ENCODE measurements around the gene SH2D1A.
"Not testable (repeated sequence)": the region's sequence is repeated elsewhere in the genome, so short reads cannot be mapped to it uniquely, and the experiment has no call there.

The SH2D1A gene

DNA sequence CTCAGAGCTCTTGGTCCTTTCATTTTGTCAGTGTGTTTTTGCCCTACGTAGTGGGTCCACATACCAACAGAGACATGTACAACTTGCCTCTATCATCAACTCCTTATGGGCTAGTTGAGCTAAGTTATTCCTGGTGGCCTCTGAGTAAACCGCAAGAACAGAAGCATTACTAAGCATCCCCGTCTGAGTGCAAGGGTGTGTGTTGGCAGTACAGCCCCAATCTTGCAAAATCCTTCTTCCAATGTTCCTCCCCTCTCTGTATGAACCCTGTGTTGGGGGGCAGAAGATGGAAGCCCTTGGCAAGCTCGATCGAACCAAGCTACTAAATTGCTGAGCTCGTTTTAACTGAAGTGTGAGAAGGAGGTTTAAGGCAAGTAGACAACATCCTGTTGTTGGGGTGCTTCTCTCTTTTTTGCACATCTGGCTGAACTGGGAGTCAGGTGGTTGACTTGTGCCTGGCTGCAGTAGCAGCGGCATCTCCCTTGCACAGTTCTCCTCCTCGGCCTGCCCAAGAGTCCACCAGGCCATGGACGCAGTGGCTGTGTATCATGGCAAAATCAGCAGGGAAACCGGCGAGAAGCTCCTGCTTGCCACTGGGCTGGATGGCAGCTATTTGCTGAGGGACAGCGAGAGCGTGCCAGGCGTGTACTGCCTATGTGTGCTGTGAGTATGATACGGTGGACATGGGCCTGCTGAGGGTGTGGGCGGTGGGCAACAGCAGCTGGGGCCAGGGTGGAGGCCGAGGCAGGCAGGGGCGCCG lies at the start of gene SH2D1A:
Gene SH2D1A, plus strand, starts transcription at position 447 of the 760 bp plus-strand sequence. Its CDS starts 80 bp downstream, at position 527.
- DNase-seq = no peak
- in situ Hi-C loops (cut with MboI; ENCODE audit: low pct_unique_long_range_greater_than_20kb, low sequenced_read_pairs) = no loop called here

DNA sequence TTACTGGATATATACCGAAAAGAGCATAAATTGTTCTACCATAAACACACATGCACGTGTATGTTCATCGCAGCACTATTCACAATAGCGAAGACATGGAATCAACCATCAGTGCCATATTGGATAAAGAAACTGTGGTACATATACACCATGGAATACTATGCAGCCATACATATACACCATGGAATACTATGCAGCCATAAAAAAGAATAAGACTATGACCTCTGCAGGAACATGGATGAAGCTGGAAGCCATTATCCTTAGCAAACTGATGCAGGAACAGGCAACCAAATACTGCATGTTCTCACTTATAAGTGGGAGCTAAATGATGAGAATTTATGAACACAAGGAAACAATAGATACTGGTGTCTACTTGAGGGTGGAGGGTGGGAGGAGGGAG lies 47.0 kb upstream of the SH2D1A start:
- in situ Hi-C loops (cut with MboI; ENCODE audit: low pct_unique_long_range_greater_than_20kb, low sequenced_read_pairs); DNase-seq: not testable (repeated sequence)

DNA sequence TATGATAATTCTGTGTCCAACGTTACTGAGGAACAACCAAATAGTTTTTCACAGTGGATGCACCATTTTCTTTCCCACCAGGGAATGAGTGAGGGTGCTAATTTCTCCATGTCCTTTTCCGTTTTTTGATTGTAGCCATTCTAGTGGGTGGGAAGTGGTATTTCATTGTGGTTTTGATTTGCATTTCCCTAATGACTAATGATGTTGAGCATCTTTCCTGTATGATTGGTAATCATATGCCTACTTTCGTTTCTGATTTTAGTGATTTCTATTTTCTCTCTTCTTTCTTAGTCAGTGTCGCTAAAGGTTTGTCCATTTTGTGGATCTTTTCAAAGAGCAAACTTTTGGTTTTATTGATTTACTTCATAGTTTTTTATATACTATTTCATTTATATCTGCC lies 46.0 kb upstream of the SH2D1A start:
- in situ Hi-C loops (cut with MboI; ENCODE audit: low pct_unique_long_range_greater_than_20kb, low sequenced_read_pairs) = no loop called here
- no peak for DNase-seq

DNA sequence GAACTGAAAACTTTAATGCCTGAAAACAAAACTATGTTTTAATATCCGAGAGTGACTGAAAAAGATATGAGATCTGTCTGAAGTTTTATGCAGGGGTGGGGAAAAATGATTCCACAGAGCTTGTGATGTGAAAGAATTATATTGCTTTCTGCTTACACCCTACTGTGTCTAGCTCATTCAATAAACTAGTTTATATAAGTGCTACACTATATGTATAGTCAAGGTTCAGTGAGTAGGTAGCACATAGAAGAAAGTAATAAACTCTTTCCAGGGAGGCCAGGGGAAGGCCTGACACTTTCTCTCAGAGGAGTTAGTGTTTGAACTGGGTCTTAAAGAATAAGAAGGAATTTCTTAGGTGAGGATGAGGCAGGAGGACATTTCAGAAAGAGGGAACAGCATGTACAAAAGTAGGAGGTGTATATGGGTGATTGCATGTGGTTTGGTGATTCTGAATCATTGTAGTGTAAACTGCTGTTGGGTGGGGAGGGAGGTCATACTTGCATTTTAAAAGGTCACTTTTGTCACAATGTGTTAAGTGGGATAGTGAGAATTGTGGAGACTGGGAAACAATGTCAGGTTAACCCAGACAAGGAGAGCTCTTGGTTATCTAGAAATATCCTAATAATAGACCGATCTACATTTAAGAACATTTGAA lies 39.0 kb upstream of the SH2D1A start:
- DNase-seq = no peak
- in situ Hi-C loops (cut with MboI; ENCODE audit: low pct_unique_long_range_greater_than_20kb, low sequenced_read_pairs) = no loop called here

DNA sequence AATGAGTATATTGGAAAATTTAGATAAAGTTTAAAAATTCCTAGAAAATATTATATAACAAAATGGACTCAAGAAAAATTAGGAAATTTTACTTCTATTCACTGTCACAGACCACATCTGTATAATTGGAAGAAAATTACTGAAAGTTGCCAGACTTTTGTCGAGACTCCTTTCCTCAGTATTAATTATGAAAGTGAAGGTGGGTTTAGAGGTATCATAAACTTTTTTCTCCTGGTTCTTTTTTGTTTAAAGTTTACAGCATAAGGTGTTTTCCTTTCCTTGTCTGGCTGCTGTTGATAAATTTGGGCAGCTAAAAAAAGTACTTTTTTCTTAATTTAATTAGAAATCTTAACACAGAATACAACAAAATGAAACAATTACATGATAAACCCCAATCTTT lies 20.6 kb upstream of the SH2D1A start:
- in situ Hi-C loops (cut with MboI; ENCODE audit: low pct_unique_long_range_greater_than_20kb, low sequenced_read_pairs) = no loop called here

DNA sequence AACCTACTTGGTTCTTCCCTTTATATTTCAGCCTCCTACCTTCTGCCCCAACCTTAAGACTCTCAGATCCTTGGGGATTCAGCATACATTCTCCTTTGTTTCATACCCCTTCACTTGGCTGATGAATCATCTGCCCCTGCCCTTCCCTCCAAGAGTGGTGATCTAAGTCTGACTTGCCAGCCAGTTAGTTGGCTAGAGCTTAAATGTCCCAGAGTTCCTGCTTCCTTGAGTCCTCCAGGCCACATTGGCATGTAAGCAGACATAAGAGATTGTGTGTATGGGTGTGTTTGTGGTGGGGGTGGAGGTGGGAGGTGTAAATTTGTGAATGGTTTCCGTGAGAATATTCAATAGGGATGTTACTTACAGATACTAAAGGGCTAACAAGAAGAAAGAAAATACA lies 17.6 kb upstream of the SH2D1A start:
- no peak for DNase-seq
- in situ Hi-C loops (cut with MboI; ENCODE audit: low pct_unique_long_range_greater_than_20kb, low sequenced_read_pairs) = no loop called here

More for the DNA sequence above, 20.6 kb upstream of the SH2D1A start:
- no peak for DNase-seq

DNA sequence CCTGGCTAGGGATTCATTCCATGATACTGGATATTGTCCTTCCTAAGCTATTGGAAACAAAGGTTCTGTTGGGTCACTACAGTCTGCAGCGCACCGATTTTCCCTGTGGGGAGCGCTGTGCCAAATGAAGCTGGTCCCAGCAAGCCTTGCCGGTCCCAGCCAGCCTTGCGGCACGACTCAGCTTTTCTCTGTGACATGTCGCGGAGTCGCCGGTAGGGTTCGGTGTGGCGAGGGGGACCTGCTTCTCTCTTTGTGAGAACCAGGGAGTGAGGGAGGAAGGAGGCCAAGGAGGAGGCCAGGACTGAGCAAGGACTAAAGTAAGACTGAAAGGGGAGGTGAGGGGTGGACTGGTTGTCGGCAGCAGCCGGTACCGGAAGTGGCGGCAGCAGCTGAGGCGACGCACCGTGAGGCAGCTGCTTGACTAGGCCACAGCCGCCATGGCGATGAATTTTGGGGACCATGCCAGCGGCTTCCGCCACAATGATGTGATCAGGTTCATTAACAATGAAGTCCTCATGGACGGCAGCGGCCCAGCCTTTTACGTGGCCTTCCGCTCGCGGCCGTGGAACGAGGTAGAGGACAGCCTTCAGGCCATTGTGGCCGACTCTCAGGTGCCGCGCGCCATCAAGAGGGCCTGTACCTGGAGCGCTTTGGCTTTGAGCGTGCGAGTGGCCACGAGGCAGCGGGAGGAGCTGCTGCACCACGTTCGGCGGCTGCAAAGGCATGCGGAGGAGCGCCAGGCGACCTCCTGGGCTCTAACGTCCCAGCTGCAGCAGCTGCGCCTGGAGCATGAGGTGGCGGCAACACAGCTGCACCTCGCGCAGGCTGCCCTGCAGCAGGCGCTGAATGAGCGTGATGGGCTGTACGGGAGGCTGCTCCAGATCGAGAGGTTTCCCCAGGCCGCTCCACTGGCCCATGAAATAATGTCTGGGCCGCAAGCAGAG lies 13.6 kb upstream of the SH2D1A start, which contains the start of gene TEX13D:
Gene TEX13D, plus strand, starts transcription at position 180 of the 944 bp plus-strand sequence. Its CDS starts 258 bp downstream, at position 438.
- no peak for DNase-seq
- in situ Hi-C loops (cut with MboI; ENCODE audit: low pct_unique_long_range_greater_than_20kb, low sequenced_read_pairs) = no loop called here

DNA sequence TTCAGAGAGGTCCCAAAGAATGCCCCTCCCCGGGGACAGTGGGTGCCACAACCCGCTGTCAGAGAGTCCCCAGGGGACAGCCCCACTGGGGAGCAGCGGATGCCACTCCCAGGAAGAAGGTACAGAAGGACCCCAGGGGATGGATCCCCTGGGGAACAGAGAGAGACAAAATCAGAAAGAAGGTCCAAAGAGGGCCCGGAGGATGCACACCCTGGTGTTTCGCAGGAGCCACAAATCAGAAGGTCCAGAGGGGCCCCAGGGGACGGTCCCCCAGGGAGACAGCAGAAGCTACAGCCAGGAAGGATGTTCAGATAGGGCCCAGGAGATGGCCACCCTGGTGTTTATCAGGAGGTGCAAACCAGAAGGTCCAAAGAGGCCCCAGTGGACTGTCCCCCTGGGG lies 12.5 kb upstream of the SH2D1A start:
- in situ Hi-C loops (cut with MboI; ENCODE audit: low pct_unique_long_range_greater_than_20kb, low sequenced_read_pairs) = no loop called here
- no peak for DNase-seq

DNA sequence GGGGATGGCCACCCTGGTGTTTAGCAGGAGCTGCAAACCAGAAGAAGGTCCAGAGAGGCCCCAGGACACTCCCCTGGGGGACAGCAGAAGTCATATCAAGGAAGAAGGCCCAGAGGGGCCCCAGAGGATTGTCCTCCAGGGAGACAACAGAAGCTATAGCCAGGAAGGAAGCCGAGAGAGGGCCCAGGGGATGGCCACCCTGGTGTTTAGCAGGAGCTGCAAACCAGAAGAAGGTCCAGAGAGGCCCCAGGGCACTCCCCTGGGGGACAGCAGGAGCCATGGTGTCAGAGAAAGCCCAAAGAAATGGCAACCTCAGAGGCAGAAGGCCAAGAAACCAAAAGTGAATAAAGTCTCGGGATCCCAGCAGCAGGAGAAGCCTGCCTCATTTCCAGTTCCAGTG lies 11.8 kb upstream of the SH2D1A start:
- in situ Hi-C loops (cut with MboI; ENCODE audit: low pct_unique_long_range_greater_than_20kb, low sequenced_read_pairs); DNase-seq: not testable (repeated sequence)

DNA sequence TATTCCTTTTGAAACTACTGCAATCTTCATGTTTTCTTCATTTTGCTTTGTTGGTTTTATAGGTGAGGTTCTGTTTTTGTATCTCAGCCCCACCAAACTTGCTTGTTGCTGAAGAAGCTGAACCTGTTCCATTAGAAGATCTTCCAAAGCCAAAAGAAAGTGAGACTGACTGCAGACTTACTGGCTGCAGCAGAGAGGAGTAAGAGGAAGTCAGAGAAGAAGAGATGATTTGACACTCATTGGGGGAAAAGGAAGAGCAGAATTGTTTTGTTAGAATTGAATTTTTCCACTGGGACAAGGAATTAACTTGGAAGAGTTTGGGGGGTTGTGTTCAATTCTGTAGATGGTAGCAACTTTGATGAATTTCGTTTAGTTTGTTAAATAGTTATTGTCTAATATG lies 10.8 kb upstream of the SH2D1A start:
- DNase-seq = no peak
- in situ Hi-C loops (cut with MboI; ENCODE audit: low pct_unique_long_range_greater_than_20kb, low sequenced_read_pairs) = no loop called here

DNA sequence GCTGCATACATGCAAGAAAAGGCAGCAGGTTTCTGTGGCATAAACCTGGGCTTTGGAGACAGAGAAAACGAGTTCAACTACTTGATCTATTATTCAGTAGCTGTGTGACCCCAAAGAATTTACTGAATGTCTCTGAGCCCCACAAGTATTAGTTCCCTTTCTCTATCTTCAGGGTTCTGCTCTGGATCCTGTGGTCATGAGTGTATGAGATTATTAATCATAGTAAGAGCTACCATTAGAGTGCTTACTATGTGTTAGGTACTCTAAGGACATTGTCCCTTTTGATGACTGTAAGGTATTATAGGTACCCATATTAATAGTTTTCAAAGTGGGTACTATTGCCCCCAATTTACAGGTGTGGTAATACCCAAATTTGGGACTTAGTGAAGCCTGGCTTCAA lies 8.4 kb upstream of the SH2D1A start:
- no peak for DNase-seq
- in situ Hi-C loops (cut with MboI; ENCODE audit: low pct_unique_long_range_greater_than_20kb, low sequenced_read_pairs) = no loop called here

DNA sequence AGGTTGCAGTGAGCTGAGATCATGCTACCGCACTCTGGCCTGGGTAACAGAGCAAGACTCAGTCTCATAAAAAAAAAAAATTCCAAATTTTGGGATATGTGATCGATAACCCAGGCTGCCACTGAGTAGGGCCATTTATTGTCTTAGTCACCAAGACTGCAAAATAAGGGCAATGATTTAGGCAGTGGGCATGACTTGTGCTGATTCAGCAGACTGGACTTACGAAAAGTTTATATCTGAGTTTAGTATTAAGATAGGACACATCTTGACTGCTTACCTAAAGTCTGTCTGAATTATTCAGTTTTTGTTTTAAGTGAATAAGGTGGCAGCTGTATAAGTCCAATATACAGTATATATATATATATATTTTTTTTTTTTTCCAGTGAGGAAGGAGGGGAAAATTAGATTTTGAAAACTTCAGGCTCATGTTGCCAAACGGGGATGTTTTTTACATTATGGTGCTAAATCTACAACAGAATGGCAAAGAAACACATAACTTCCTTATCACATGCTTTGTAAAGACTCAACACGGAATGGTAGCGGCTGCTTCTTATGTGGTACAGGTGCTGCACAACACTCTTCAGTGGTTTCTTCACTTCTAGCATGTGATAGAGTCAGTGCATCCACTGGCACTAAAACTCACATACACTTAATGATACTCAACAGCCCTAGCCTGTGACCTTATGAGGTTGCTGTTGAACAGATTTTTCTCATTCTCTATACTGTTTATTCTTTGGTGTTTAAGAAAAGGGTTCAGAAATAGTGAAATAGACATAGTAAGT lies 7.4 kb upstream of the SH2D1A start:
- in situ Hi-C loops (cut with MboI; ENCODE audit: low pct_unique_long_range_greater_than_20kb, low sequenced_read_pairs) = no loop called here
- no peak for DNase-seq

DNA sequence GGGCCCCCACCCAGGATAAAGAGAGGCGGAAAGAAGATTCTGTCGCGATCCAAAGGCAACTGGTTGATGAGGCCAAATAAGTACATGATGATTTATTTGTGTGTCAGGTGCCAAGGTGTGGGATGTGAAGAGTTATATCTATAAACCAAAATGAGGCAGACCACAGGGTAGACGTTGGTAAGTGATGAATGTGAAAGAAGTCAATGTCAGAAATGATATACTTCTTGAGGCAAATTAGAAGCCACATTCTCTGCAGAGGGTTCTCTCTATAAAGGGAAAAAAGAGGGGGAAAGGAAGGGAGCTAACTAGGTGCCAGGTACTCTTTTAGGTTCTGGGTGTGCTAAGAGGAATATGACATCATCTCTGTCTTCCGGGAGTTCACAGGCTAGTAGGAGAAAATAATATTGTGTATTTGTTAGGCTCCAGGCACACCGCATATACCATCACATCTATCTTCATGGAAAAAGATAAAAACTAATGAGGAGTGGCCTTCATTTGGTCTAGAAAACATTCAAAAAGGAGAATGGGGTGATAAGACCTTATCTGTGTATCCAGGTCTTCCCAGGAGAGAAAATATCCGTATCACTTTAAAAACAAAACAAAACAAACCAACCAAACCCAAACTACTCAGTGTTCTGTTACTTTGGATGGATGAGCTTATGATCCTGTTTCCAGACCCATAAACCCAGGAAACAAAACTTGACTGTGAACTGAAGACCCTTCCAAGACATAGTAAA lies 4.8 kb upstream of the SH2D1A start:
- DNase-seq = no peak
- in situ Hi-C loops (cut with MboI; ENCODE audit: low pct_unique_long_range_greater_than_20kb, low sequenced_read_pairs) = no loop called here

DNA sequence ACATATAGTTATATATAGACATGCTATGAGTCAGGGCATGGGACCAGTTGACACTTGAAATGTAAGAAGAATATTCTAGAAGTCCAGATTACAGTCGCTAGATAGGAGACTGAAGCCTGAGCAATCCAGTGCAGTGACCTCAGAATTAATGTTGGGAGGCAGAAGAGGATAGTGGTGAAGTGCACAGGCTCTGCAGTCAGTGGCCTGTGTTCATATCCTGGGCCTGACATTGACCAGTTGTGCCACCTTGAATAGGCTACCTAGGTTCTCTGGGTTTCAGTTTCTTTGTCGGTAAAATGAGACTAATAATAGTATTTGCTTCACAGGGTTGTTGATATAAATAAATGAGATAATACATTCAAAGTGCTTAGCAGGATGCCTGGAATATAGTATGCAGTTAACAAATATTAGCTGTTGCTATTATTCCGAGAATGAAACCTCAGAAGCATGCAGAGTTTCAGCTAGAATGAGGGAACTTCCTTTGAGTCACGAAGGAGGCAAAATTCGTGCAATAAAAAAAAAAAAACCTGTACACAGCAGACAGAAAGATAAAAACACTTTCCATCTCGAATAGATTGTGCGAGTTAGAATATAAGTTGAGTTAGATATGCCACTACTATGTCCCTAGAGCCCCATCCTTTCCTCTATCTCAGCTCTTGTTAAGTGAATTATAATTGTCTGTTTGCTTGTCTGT lies 4.0 kb upstream of the SH2D1A start:
- in situ Hi-C loops (cut with MboI; ENCODE audit: low pct_unique_long_range_greater_than_20kb, low sequenced_read_pairs) = no loop called here

DNA sequence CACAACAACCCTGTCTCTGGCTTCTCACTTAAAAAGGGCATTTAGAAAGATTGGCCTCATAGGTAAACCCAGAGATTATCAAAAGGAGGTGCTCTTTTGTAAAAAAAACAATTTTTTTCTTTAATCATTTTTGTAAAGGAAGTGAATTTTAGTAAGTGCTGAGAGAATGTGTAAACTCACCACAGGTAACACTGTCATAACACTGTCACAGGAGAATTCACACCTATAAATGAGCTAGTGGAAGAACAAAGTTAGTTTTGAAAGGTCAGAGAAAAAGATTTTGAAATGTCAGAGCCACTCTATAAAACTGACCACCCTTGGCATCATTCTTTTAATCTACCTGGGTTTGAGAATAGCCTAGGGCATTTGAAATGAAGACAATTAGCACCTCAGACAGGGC lies 3.3 kb upstream of the SH2D1A start:
- in situ Hi-C loops (cut with MboI; ENCODE audit: low pct_unique_long_range_greater_than_20kb, low sequenced_read_pairs) = no loop called here
- no peak for DNase-seq

More for the DNA sequence above, 4.0 kb upstream of the SH2D1A start:
- no peak for DNase-seq

DNA sequence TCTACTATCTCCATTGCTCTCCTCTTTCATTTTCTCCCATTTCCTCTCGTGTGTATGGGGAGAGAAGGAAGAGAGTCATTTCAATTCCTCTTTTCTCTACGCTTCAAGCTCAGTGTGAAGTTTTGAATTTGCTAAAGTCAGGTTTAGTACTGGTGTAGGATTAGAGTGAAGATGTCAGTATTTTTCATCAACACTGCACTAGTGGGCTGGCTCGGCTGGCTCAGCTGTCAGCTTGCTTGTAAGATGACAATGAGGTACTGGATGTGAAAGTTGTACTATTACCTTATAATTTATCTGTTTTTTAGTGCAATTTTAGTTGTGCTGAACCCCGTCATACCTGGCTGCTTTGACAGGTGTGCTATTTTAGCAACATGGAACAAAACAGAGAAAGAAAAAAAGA lies 2.1 kb upstream of the SH2D1A start:
- no peak for DNase-seq
- in situ Hi-C loops (cut with MboI; ENCODE audit: low pct_unique_long_range_greater_than_20kb, low sequenced_read_pairs) = no loop called here

DNA sequence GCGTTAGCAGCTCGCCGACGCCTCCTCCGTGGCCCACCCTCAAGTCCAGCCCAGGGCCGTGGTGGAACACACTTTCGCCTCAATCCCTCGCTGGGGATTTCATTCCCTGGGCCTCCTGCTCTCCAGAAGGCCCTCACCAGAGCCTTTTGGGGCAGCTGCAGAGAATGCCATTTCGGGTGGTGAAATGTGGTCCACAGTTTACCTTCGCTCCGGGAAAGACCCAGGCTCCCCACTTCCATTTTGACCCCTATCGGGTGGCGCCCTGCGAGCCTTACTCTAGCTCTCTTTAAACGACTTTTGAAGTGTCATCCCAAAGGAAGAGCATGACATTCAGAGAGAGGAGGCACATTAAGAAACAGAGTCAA lies 496 bp downstream of the SH2D1A start:
- in situ Hi-C loops (cut with MboI; ENCODE audit: low pct_unique_long_range_greater_than_20kb, low sequenced_read_pairs) = no loop called here
- no peak for DNase-seq

DNA sequence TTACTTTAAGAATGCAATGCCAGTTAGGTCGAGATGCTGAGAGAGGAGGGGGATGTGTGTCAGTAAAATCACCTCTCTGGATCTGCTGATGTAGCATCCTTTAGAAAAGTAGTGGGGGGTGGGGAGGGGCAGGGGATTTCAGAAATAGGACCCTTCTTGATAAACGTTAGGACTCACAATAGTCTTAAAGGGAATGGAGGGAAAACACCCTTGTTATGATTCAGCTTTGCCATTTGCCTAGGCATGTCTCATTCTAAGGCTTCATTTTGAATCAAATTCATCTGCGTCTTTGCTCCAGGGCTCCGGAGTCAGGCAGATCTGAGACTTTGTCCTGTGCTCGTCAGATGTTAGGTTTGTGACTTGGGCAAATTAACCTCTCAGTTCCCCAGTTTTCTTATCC lies 879 bp downstream of the SH2D1A start:
- DNase-seq = no peak
- in situ Hi-C loops (cut with MboI; ENCODE audit: low pct_unique_long_range_greater_than_20kb, low sequenced_read_pairs) = no loop called here
